Stimulated activated CD8-positive, alpha-beta memory T cell treated with anti-CD3 and anti-CD28 coated beads, Interleukin-7, amount 100 ng/mL, for 48 hours (primary cell): ENCODE measurements around the gene SMYD3.

Experiments
- DNase-seq, 2 donors: peaks; one replicate each; pipeline ENCODE4 v3.0.0-alpha.2; 2020; ENCODE audit warnings: low read depth in 1 of 2; ENCODE audit errors: extremely low read depth in 1 of 2

Gene SMYD3

GRCh38 chr1:246158131-246158530, 348.9 kb downstream of the SMYD3 start:
- DNase-seq: no peak

DNA sequence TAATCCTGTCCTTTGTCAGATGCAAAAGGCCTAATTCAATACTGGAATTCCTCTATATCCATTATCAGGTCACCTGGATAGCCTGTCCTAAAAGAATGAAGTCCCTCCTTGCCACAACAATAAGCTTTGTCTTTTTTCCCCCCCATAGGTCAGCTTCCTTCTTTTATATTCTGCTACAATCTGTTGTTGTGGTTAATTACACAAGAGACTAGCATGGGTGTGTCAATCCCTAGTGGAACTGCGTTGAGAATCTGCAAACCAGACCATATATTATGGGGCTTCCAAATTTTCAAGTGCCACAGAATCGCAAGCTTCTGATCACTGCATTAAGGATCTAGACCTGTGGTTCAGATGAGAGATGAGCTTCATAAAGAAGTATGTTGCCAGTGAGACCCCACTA, 349.6 kb downstream of the SMYD3 start:
- DNase-seq: no peak

DNA sequence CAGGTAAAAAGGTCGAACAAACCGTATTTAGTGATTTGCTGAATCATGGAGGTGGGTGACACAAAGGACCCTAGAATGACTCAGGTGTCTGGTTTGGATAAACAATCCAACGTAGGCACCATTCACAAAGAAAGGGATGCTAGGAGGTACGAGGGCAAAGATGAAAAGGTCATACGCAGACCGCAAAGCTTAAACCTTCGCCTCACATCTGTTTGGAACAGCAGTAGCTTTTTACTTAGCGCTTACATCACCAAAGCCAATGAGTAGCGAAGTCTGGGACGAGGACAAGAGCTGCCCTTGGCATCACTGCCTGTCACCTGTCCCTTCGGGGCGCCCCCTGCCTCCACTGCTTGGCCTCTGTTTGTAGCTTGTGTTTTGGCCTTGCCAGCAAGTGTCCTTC, 350.2 kb downstream of the SMYD3 start:
- no peak for DNase-seq

- no peak for DNase-seq
These were observed 351.2 kb downstream of the SMYD3 start for GRCh38 chr1:246155923-246156322.

GRCh38 chr1:246153796-246154212, 353.3 kb downstream of the SMYD3 start:
- no peak for DNase-seq

GRCh38 chr1:246152986-246153431, 354.1 kb downstream of the SMYD3 start:
- no peak for DNase-seq

- DNase-seq: no peak
These were observed 355.2 kb downstream of the SMYD3 start for GRCh38 chr1:246151796-246152434.

GRCh38 chr1:246149543-246149942, 357.5 kb downstream of the SMYD3 start:
- no peak for DNase-seq

GRCh38 chr1:246147524-246148461, 359.3 kb downstream of the SMYD3 start:
- no peak for DNase-seq

DNA sequence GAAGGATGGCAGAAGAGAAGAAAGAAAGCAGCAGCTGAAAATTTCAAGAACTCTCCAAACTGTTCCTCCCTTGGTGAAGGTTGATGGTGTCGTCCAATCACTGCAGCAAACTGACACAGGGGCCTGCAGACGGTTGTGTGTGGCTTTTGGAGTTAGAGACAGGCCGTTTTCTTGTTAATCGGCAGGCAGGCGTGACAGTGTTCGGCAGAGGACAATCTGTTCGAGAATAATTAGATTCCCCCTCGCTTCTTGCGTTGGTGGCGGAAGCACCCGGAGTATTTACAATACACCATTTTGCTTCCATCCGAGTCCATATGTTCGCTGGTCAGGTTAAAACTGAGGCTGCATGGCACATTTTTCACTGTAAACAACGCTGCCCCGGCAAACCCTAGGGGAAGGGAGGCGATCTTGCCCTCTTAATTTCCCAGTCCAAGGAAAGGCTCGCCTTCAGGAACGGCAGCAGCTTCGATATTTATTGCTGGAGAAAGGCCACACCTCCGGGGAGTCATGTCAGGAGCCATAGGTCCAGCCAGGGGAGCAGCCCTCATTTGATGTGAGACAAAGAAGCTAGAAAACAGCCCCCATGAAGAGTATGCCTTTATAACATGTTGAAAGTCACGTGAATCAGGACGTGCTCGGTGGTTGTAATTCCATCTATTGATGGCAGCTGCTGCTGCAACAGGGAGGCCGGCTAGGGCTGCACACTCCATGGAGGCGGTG, 360.1 kb downstream of the SMYD3 start:
- DNase-seq: no peak

GRCh38 chr1:246145900-246146299, 361.2 kb downstream of the SMYD3 start:
- DNase-seq: no peak

GRCh38 chr1:246144931-246145330, 362.1 kb downstream of the SMYD3 start:
- DNase-seq: no peak

DNA sequence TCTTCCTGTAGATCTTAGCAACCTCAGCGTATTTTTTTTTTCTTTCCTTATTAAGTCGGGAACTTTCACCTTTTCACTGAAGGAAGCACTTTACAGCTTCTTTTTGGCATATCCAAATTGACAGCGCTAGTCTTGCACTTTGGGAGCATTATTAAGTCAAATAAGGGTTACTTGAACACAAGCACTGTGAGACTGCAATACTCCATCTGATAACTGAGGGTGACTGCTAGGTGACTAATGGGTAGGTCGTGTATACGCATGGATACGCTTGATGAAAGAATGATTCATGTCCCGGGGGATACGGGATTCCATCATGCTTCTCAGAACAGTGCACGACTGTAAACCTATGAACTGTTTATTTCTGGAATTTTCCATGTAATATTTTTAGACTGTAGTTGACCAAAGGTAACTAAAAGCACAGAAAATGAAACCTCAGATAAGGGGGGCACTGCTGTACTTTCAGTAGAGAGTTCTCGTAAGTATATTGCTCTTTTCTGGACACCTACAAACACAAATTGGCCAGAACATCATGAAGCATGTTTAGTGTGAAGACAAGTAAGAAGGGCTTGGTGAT, 364.7 kb downstream of the SMYD3 start:
- no peak for DNase-seq

DNA sequence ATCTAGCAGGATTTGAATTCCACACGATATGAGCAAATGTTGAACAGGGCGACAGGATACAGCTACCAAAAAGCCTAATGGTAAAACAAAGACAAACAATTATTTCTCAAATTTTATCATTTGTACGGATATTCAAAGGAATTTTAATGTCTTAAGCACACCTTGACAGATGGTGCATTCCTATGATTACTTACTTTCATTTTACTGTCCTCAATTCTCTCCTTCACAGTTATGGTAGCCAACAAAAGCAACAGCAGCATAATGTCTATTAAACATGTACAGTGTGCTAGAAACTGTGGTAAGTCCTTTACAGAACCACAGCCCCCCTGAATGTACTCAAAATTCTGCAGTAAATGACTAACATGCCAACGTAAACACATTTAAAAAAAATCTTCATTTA, 365.8 kb downstream of the SMYD3 start:
- DNase-seq: no peak

DNA sequence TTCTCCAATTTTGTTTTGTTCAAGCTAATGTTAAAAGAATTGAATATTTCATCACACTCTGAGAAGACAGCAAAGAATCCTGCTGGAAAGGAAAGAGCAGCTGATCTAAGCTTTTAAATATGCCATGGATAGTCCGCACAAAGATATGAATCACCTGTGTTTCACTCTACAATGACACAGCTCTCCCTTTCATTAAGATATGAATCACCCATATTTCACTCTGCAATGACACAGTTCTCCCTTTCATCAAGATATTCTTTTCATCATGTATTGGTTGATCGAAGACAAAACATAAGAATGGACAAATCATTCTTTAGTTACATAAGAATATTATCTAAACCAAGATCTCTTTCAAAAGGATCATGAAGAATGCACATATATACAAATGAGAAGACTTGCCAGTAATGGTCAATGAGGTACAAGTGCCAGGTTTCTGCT, 367.3 kb downstream of the SMYD3 start:
- DNase-seq: no peak

DNA sequence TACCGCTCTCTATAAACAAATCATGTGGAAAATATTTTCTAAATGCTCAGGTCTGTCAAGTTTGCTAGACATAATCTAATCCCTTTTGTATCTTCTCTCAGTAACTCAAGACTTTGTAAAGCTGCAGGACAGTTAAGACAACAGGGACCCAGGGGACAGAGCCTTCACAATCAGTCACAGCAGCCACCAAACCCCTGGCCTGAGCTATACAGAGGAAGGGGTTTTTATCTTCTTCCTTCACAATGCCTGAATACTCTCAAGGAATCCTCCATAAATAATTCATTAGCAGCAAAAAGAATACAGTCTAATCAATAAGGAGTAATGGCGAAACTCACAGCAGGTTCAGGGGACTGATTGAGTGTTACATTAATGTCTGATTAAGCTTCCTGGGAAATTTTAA, 368.3 kb downstream of the SMYD3 start:
- no peak for DNase-seq

DNA sequence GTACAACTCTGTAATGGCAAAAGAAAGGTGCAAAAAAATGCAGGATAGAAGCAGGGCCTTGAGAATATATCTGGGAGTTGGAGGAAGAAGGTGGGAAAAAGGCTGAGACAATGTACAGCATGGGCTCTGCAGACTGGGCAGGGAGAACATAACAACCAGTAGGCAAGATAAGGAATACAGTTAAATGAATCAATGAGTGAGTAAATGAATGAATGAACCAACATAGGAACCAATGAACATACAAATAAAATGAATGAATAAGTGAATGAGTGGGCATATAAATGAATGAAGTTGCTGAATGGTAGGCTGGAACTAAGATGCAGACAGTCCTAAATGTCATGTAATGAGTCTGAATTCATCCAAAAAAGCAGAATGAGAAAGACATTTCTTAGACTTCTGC, 370.6 kb downstream of the SMYD3 start:
- no peak for DNase-seq

GRCh38 chr1:246134789-246135188, 372.3 kb downstream of the SMYD3 start:
- DNase-seq: no peak

GRCh38 chr1:246131095-246131494, 376.0 kb downstream of the SMYD3 start:
- no peak for DNase-seq

GRCh38 chr1:246128494-246129069, 378.5 kb downstream of the SMYD3 start:
- DNase-seq: no peak

DNA sequence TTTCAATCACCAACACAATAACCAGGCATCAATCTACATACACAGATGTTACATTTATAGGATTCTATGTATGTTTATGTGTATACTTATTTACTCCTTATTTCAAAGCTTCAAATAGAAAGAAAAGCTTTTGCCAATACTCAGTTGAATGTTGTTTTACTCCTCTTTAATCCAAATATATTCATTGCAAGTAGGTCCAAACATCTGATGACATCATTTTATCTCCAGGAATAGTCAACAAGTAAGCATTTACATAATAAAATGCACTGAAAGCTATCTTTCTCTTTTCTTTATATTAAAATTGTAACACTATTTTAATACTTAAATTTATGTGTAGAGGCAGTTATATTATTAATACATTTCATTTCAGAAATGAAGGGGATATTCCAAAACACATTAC, 380.5 kb downstream of the SMYD3 start:
- no peak for DNase-seq
